Right lobe of liver (tissue), 4 donors: ENCODE data around the gene APBA2.

Experiments
- CTCF ChIP-seq, 4 donors: fragments of 200-600 bp in 3 of 4; fragments of 450-650 bp in 1 of 4; IDR thresholded peaks; one replicate each; pipeline versions ENCODE4 v1.5.1 to v1.8.0; 2016 to 2022; ENCODE audit warnings: antibody characterized with exemption in 4 of 4, mild to moderate bottlenecking in 2 of 4
- POLR2A ChIP-seq: fragments of 450-650 bp; IDR thresholded peaks from one replicate; pipeline ENCODE4 v1.6.1; 2017; ENCODE audit warnings: antibody characterized with exemption, mild to moderate bottlenecking
- donor health status: DM: no; HTN: no; CAD: no.
- donor health status: DM: no; HTN: no; CAD: no.
- donor health status: DM: no; HTN: yes; CAD: no.

DNA sequence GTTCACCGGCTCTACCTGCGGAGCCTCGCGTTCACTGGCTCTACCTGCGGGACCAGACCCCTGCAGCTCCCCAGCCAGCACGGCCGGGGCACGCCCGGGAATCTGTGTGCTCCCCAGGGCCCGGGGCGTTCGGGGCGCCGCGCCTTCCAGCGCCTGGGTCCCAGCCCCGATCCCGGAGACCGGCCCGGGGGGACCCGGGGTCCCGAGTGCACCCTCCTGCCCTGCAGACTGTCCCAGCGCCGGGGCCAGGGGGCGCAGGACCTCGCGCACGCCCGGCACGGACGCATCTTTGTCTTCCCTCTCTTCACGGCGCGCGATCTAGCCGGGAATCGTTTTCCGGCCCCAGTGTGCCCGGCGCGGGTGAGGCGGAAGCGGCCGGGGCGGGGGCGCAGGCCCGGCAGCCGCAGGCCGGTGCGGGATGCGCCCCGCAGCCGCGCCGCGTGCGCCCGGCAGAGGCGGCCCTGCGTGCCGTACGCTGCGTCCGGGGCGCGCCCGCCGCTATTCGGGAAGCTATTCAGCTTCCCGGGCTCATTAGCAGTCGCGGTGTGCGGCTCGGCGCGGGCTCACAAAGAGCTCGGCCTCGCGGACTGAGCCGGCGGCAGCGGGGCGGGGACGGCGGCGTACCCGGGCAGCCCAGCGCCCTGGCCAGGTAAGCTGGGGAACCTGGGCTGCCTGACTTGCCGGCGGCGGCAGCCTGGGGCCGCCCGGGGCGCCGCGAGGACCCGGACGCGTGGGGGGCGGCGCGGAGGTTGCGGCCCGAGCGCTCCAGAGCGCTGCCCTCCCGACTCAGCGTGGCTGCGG is at the start of gene APBA2:
- TF ChIP-seq CTCF (IDR thresholded peaks at IDR 0.05) (no peak), POLR2A (no peak)
